ENCODE measurements around the gene ELOVL5.

Gene ELOVL5

DNA sequence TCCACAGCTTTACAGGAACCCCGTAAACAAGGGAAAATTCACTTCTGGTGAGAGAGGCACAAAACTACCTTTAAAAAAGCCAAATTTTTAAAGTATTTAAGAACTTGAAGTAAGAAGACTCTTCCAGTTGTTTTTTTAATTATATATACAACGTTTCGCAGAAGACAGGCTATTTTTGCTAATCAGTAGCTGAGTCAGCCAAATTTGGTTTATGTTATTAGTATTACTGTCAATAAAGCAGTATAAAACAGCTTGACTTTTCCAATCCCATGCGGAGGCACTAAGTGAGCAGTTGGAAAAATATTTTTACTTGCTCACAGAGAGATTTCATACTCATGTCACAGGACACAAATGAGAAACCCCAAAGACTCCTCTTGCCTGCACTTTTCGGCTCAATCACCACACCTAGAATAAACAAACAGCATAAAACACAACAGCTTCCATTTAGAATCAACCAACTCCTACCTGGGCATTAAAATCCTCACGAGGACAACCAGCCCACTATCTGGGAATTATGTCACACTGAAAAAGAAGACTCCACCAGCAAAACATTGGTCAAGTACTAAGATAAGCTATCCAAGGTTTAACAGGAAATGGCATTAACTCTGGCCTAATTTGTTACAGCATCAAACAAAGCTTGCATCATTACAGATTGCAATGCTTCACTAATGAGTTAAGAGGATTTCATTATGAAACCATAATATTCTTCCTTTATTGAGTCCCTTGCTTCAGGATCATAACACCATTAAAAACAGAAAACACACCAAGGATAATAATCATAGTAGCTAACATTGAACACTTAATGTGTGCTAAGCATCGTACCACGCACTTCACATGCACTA is 26.3 kb downstream of the ELOVL5 start:
- no peak overlapping the region for H3K4me3 ChIP-seq (replicated peaks; ENCODE audit: insufficient read depth, low read length)
- peak overlapping the region; percentile 26 for H3K27ac ChIP-seq (replicated peaks)
- H3K27me3 ChIP-seq (ENCODE audit: insufficient read depth, poor library complexity, severe bottlenecking) = no peaks in the 10 kb centered on the region
- DNase-seq (ENCODE audit: low read depth in 1 of 2, low spot score in 1 of 2) = peak in 1 of 2 experiments; percentile 53
- TF ChIP-seq, protein P1, sequence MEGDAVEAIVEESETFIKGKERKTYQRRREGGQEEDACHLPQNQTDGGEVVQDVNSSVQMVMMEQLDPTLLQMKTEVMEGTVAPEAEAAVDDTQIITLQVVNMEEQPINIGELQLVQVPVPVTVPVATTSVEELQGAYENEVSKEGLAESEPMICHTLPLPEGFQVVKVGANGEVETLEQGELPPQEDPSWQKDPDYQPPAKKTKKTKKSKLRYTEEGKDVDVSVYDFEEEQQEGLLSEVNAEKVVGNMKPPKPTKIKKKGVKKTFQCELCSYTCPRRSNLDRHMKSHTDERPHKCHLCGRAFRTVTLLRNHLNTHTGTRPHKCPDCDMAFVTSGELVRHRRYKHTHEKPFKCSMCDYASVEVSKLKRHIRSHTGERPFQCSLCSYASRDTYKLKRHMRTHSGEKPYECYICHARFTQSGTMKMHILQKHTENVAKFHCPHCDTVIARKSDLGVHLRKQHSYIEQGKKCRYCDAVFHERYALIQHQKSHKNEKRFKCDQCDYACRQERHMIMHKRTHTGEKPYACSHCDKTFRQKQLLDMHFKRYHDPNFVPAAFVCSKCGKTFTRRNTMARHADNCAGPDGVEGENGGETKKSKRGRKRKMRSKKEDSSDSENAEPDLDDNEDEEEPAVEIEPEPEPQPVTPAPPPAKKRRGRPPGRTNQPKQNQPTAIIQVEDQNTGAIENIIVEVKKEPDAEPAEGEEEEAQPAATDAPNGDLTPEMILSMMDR (IDR thresholded peaks at IDR 0.05; ENCODE audit: insufficient read depth, low read length) = no peak
- TF ChIP-seq GABPA (IDR thresholded peaks at IDR 0.05; ENCODE audit: low read depth) = no peak
- no peak; the same call in 1 of the 2 replicates for TF ChIP-seq POLR2AphosphoS5 (IDR thresholded peaks at IDR 0.05; ENCODE audit: low read depth)
- TF ChIP-seq SPI1 (IDR thresholded peaks at IDR 0.05; ENCODE audit: borderline replicate concordance, low read depth) = no peak
- no peak for TF ChIP-seq REST (IDR thresholded peaks at IDR 0.05; ENCODE audit: insufficient replicate concordance, low read depth)

GRCh38 chr6:53321701-53322100 is 27.0 kb downstream of the ELOVL5 start:
- Histone ChIP-seq H3K4me3 (replicated peaks; ENCODE audit: insufficient read depth, low read length) (no peak overlapping the region), H3K27me3 (ENCODE audit: insufficient read depth, poor library complexity, severe bottlenecking) (no peaks in the 10 kb centered on the region), H3K27ac (replicated peaks) (peak overlapping the region; percentile 26)
- DNase-seq (ENCODE audit: low read depth in 1 of 2, low spot score in 1 of 2) = no peak
- TF ChIP-seq GABPA (IDR thresholded peaks at IDR 0.05; ENCODE audit: low read depth) (no peak), SPI1 (IDR thresholded peaks at IDR 0.05; ENCODE audit: borderline replicate concordance, low read depth) (no peak), REST (IDR thresholded peaks at IDR 0.05; ENCODE audit: insufficient replicate concordance, low read depth) (no peak), POLR2AphosphoS5 (IDR thresholded peaks at IDR 0.05; ENCODE audit: low read depth) (no peak)
- TF ChIP-seq, protein P1 (IDR thresholded peaks at IDR 0.05; ENCODE audit: insufficient read depth, low read length) = no peak

DNA sequence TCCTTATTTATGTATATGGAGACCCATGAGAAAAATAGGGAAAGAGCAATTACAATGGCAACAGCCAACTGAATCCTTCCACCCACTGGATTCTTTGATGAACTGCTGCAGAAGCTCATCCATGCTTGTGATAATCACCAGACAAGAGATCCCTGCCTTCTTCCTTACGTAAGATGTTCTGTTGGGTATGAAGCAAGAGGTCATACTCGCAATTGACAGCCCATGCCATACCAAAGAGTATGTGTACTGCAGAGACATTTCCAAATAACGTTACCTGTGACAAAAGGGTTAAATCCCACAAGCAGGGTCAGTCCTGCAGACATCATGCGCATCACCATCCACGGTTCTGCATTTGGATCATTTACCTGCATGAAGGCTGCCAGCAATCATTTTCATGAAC is 27.8 kb downstream of the ELOVL5 start:
- TF ChIP-seq GABPA (IDR thresholded peaks at IDR 0.05; ENCODE audit: low read depth) = no peak
- TF ChIP-seq REST (IDR thresholded peaks at IDR 0.05; ENCODE audit: insufficient replicate concordance, low read depth) = no peak
- TF ChIP-seq, protein P1 (IDR thresholded peaks at IDR 0.05; ENCODE audit: insufficient read depth, low read length) = no peak
- TF ChIP-seq SPI1 (IDR thresholded peaks at IDR 0.05; ENCODE audit: borderline replicate concordance, low read depth) = no peak
- no peak for TF ChIP-seq POLR2AphosphoS5 (IDR thresholded peaks at IDR 0.05; ENCODE audit: low read depth)
- DNase-seq (ENCODE audit: low read depth in 1 of 2, low spot score in 1 of 2) = peak; percentile 37 to 62
- Histone ChIP-seq H3K27ac (replicated peaks) (0 out of 2 replicates have a peak overlapping the region, but pooled peaks have one; percentile 4), H3K27me3 (ENCODE audit: insufficient read depth, poor library complexity, severe bottlenecking) (no peaks in the 10 kb centered on the region), H3K4me3 (replicated peaks; ENCODE audit: insufficient read depth, low read length) (no peak overlapping the region)
